AG09319 (cell line): Measurements from ENCODE around the gene ARID1B.

Source experiments
- DNase-seq: peaks from one replicate; pipeline ENCODE4 v3.0.0-alpha.2; 2010; ENCODE audit warnings: low read depth; ENCODE audit errors: extremely low read depth
- TF ChIP-seq, protein P1 (sequence below): IDR thresholded peaks from 2 replicates; pipeline ENCODE4 v1.5.1; 2011; ENCODE audit warnings: low read depth, mild to moderate bottlenecking, inconsistent platforms, low read length, moderate library complexity

ARID1B gene

DNA sequence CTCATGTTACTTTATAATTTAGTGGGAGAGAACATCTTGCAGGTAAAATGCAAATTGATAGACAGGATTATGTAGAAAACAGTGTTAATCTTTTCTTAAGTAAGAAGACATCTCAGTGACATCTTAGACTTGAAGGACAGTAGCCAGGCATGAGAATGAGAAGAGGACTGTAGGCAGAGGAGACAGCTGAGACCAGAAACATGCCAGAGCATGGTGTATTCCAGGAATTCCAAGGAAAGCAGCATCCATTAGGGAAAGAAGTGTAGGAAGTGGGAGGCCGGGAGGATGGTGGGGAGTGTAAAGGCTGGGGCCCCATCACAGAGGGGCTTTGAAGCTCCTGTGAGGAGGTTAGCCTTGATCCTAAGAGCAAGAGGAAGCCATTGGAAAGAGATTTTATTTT lies 225.6 kb downstream of the ARID1B start:
- no peak for DNase-seq
- TF ChIP-seq, protein P1, sequence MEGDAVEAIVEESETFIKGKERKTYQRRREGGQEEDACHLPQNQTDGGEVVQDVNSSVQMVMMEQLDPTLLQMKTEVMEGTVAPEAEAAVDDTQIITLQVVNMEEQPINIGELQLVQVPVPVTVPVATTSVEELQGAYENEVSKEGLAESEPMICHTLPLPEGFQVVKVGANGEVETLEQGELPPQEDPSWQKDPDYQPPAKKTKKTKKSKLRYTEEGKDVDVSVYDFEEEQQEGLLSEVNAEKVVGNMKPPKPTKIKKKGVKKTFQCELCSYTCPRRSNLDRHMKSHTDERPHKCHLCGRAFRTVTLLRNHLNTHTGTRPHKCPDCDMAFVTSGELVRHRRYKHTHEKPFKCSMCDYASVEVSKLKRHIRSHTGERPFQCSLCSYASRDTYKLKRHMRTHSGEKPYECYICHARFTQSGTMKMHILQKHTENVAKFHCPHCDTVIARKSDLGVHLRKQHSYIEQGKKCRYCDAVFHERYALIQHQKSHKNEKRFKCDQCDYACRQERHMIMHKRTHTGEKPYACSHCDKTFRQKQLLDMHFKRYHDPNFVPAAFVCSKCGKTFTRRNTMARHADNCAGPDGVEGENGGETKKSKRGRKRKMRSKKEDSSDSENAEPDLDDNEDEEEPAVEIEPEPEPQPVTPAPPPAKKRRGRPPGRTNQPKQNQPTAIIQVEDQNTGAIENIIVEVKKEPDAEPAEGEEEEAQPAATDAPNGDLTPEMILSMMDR, result no peak

DNA sequence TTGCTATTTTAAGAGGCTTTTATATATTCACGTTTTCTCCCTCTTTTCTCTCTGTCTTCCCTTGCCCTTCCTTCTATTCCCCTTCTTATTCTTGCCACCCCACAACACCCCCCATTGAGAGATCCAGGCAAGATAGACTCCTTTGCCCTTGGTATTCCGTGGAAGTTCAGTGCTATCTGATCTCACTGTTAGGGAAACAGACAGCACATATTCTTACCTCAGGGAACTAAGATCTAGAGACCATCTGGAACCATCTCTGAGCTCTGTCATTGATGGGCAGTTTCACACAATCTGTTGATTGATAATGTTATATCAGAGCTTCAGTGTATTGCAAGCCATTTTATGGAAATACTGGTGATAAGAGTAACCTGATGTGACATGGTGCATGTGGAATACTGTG lies 228.8 kb downstream of the ARID1B start:
- DNase-seq, result no peak
- TF ChIP-seq, protein P1, result no peak

DNA sequence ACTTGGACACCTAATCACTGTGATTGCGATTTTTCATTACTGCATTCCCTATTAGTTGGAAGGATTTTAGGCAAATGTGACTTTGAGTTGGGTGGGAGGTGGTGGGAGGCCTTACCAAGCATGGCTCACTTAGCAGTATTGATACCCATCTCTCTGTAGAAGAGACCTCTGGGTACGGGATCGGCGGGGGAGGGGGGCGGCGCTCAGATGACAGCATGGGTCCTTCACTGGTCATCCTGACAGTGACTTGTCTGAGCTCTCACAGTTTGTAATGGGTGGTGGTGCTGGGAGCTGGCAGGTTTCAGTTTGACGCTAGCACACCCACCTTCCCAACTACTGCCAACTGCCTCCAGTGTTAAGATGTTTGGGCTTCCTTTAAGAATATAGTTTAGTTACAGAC lies 231.4 kb downstream of the ARID1B start:
- TF ChIP-seq, protein P1, result no peak
- DNase-seq, result no peak

DNA sequence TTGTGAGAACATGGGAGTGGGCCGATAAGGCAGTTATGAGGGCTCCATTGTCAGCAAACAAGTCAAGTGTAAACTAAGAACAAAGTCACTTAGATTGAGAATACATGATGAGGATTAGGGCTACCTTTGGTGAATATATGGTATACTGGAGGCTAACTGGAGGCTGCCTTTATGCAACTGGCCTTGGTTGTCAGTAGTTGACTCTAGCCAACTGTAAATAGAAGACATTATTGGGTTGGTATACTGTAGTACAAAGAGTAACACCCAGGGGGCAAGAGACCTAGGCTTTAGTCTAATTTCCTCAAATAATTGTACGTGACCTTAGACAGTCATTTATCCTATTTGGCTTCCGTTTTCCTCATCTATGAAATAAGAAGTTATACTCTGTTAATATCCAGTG lies 235.2 kb downstream of the ARID1B start:
- TF ChIP-seq, protein P1, result no peak
- DNase-seq, result no peak

DNA sequence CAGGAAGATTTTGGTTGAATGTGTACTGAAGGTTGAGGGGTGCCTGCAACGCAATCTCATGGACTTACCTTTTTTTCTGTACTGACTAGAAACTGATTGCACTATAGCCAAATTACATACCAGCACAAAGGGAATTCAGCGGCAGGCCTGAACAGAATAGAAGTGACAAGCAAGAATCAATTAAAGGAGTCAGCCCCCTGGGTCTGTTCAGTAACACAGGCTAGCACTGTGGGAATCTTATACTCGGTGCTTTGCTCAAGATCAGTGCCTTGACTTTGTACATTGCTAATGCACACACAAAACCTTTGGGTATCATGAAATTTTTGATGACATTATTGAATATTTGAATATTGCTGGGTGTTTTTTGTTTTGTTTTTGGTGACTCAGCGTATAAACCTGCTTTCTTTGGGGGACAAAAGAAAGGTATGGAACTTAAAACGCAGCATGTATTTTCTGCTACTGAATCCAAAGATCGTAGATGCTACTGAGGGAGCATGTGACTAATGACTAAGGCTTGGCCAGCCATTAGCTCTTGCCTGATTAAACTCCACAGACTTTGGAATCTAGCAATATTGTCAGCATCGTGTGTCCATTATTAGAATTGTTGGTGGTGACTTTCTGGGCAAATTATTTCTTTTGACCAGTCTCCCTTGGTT lies 236.6 kb downstream of the ARID1B start:
- TF ChIP-seq, protein P1, result no peak
- DNase-seq, result no peak

DNA sequence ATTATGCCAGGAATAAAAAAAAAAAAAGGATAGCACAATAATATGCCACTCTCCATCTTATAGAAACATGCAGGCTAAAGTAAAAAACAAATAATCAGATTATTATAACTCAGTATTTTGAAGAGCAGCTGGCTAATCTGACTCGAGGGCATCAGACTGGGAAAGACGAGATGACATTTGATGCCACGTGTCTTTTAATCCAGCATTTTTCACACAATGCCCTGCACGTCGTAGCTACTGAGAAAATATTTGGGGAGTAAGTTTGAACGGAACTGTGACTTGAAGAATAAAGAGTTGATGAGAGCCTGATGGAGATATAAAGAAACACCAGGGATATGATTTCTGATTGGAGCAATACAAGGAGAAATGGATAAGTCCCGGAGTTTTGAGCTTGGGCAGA lies 237.7 kb downstream of the ARID1B start:
- DNase-seq, result no peak
- TF ChIP-seq, protein P1, result no peak

DNA sequence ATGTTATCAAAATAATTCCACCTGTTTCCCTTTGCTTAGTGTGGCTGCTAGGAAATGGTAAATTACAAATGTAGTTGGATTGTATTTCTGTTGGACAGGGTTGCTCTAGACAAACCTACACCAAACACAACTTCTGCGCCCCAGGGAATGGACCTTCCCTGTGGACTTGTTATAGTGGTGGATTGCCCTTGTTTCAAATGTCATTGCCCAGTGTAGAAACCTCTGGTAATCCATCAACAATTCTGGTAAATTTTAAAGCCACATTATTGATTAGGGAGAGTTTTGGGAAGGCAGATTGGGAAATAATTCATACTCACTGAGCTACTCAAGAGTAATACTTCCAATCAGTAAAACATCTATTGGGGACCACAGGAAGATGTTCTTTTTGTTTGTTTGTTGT lies 239.8 kb downstream of the ARID1B start:
- DNase-seq, result no peak
- TF ChIP-seq, protein P1, result no peak
